ENCODE measurements around the gene NRDC.

DNA sequence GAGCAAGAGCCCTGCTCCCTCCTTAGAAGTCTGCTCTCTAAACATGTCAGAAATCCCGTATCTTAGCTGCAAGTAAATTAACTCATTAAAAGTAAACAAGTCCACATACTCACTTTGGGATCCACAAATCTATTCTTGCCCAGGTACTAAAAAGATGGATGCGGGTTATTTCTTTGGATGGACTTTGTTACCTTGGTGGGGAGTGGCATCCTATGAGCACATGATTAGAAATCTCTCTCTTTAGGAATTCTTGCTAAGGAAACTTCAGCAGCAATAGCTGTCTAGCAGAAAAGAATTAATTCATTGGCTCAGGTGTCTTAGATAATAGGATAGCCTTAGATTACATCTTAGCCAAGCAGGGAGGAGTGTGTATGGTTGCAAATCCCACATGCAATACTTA lies 25.2 kb downstream of the NRDC start:
- TF ChIP-seq, protein P1, sequence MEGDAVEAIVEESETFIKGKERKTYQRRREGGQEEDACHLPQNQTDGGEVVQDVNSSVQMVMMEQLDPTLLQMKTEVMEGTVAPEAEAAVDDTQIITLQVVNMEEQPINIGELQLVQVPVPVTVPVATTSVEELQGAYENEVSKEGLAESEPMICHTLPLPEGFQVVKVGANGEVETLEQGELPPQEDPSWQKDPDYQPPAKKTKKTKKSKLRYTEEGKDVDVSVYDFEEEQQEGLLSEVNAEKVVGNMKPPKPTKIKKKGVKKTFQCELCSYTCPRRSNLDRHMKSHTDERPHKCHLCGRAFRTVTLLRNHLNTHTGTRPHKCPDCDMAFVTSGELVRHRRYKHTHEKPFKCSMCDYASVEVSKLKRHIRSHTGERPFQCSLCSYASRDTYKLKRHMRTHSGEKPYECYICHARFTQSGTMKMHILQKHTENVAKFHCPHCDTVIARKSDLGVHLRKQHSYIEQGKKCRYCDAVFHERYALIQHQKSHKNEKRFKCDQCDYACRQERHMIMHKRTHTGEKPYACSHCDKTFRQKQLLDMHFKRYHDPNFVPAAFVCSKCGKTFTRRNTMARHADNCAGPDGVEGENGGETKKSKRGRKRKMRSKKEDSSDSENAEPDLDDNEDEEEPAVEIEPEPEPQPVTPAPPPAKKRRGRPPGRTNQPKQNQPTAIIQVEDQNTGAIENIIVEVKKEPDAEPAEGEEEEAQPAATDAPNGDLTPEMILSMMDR (IDR thresholded peaks at IDR 0.05): no peak
- TF ChIP-seq POLR2A (IDR thresholded peaks at IDR 0.05) (no peak), EP300 (IDR thresholded peaks at IDR 0.05) (no peak)
